ENCODE measurements around the gene CPAMD8.

DNA sequence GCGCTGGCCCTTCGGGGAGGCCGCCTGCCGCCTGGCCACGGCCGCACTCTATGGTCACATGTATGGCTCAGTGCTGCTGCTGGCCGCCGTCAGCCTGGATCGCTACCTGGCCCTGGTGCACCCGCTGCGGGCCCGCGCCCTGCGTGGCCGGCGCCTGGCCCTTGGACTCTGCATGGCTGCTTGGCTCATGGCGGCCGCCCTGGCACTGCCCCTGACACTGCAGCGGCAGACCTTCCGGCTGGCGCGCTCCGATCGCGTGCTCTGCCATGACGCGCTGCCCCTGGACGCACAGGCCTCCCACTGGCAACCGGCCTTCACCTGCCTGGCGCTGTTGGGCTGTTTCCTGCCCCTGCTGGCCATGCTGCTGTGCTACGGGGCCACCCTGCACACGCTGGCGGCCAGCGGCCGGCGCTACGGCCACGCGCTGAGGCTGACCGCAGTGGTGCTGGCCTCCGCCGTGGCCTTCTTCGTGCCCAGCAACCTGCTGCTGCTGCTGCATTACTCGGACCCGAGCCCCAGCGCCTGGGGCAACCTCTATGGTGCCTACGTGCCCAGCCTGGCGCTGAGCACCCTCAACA, 136.6 kb downstream of the CPAMD8 start:
- TF ChIP-seq SETDB1 (IDR thresholded peaks at IDR 0.05; ENCODE audit: low read length) (no peak), JUNB (CRISPR knock-in tag; conservative IDR thresholded peaks at IDR 0.05) (0 out of 2 replicates have a peak, but pooled peaks have one; percentile 29), MEF2D (tag; conservative IDR thresholded peaks at IDR 0.05; ENCODE audit: low read depth) (no peak), IFI16 (CRISPR knock-in tag; IDR thresholded peaks at IDR 0.05) (no peak), FUS (optimal IDR thresholded peaks at IDR 0.05; ENCODE audit: low read depth, low read length) (peak; percentile 99), ZNF174 (CRISPR knock-in tag; IDR thresholded peaks at IDR 0.05) (no peak)
- TF ChIP-seq, protein P1, sequence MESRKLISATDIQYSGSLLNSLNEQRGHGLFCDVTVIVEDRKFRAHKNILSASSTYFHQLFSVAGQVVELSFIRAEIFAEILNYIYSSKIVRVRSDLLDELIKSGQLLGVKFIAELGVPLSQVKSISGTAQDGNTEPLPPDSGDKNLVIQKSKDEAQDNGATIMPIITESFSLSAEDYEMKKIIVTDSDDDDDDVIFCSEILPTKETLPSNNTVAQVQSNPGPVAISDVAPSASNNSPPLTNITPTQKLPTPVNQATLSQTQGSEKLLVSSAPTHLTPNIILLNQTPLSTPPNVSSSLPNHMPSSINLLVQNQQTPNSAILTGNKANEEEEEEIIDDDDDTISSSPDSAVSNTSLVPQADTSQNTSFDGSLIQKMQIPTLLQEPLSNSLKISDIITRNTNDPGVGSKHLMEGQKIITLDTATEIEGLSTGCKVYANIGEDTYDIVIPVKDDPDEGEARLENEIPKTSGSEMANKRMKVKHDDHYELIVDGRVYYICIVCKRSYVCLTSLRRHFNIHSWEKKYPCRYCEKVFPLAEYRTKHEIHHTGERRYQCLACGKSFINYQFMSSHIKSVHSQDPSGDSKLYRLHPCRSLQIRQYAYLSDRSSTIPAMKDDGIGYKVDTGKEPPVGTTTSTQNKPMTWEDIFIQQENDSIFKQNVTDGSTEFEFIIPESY (CRISPR knock-in tag; IDR thresholded peaks at IDR 0.05) = peak; percentile 45; the same call in 1 of the 2 replicates
- TF ChIP-seq, protein P2, sequence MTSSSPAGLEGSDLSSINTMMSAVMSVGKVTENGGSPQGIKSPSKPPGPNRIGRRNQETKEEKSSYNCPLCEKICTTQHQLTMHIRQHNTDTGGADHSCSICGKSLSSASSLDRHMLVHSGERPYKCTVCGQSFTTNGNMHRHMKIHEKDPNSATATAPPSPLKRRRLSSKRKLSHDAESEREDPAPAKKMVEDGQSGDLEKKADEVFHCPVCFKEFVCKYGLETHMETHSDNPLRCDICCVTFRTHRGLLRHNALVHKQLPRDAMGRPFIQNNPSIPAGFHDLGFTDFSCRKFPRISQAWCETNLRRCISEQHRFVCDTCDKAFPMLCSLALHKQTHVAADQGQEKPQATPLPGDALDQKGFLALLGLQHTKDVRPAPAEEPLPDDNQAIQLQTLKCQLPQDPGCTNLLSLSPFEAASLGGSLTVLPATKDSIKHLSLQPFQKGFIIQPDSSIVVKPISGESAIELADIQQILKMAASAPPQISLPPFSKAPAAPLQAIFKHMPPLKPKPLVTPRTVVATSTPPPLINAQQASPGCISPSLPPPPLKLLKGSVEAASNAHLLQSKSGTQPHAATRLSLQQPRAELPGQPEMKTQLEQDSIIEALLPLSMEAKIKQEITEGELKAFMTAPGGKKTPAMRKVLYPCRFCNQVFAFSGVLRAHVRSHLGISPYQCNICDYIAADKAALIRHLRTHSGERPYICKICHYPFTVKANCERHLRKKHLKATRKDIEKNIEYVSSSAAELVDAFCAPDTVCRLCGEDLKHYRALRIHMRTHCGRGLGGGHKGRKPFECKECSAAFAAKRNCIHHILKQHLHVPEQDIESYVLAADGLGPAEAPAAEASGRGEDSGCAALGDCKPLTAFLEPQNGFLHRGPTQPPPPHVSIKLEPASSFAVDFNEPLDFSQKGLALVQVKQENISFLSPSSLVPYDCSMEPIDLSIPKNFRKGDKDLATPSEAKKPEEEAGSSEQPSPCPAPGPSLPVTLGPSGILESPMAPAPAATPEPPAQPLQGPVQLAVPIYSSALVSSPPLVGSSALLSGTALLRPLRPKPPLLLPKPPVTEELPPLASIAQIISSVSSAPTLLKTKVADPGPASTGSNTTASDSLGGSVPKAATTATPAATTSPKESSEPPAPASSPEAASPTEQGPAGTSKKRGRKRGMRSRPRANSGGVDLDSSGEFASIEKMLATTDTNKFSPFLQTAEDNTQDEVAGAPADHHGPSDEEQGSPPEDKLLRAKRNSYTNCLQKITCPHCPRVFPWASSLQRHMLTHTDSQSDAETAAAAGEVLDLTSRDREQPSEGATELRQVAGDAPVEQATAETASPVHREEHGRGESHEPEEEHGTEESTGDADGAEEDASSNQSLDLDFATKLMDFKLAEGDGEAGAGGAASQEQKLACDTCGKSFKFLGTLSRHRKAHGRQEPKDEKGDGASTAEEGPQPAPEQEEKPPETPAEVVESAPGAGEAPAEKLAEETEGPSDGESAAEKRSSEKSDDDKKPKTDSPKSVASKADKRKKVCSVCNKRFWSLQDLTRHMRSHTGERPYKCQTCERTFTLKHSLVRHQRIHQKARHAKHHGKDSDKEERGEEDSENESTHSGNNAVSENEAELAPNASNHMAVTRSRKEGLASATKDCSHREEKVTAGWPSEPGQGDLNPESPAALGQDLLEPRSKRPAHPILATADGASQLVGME (CRISPR knock-in tag; IDR thresholded peaks at IDR 0.05) = peak; percentile 13; the same call in 1 of the 2 replicates
- TF ChIP-seq, protein P3, sequence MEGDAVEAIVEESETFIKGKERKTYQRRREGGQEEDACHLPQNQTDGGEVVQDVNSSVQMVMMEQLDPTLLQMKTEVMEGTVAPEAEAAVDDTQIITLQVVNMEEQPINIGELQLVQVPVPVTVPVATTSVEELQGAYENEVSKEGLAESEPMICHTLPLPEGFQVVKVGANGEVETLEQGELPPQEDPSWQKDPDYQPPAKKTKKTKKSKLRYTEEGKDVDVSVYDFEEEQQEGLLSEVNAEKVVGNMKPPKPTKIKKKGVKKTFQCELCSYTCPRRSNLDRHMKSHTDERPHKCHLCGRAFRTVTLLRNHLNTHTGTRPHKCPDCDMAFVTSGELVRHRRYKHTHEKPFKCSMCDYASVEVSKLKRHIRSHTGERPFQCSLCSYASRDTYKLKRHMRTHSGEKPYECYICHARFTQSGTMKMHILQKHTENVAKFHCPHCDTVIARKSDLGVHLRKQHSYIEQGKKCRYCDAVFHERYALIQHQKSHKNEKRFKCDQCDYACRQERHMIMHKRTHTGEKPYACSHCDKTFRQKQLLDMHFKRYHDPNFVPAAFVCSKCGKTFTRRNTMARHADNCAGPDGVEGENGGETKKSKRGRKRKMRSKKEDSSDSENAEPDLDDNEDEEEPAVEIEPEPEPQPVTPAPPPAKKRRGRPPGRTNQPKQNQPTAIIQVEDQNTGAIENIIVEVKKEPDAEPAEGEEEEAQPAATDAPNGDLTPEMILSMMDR (IDR thresholded peaks at IDR 0.05 in 2 of 3, conservative IDR thresholded peaks at IDR 0.05 in 1 of 3; ENCODE audit: insufficient read depth in 2 of 3, low read depth in 1 of 3, low read length in 3 of 3) = peak; percentile 46 to 85 (median 55); a peak in 5 of 6 replicates
